Parathyroid adenoma (tissue), 2 donors: ENCODE measurements around the gene PPP4R2.

Source experiments
- H2AFZ ChIP-seq: fragments of 300-600 bp; sonication (generic); one replicate; pipeline ENCODE4 v1.7.0; 2017; ENCODE audit warnings: antibody characterized with exemption, mild to moderate bottlenecking
- H3K27ac ChIP-seq: fragments of 300-600 bp; sonication (generic); one replicate; pipeline ENCODE4 v1.7.0; 2017
- H3K27me3 ChIP-seq: fragments of 300-600 bp; sonication (generic); one replicate; pipeline ENCODE4 v1.7.0; 2017; ENCODE audit warnings: low read length; ENCODE audit not compliant: control insufficient read depth, insufficient read depth
- H3K36me3 ChIP-seq: fragments of 300-600 bp; sonication (generic); one replicate; pipeline ENCODE4 v1.7.0; 2017; ENCODE audit warnings: low read length; ENCODE audit not compliant: control insufficient read depth, insufficient read depth
- H3K4me1 ChIP-seq: fragments of 300-600 bp; sonication (generic); one replicate; pipeline ENCODE4 v1.7.0; 2017; ENCODE audit warnings: control low read depth
- H3K4me2 ChIP-seq: fragments of 300-600 bp; sonication (generic); one replicate; pipeline ENCODE4 v1.7.0; 2017; ENCODE audit warnings: low read length
- H3K4me3 ChIP-seq: fragments of 300-600 bp; sonication (generic); one replicate; pipeline ENCODE4 v1.7.0; 2017; ENCODE audit warnings: low read depth, low read length
- H3K79me2 ChIP-seq: fragments of 300-600 bp; sonication (generic); one replicate; pipeline ENCODE4 v1.7.0; 2017; ENCODE audit warnings: control low read depth
- H3K9ac ChIP-seq: fragments of 300-600 bp; sonication (generic); one replicate; pipeline ENCODE4 v1.7.0; 2017; ENCODE audit warnings: mild to moderate bottlenecking
- H3K9me3 ChIP-seq: fragments of 300-600 bp; sonication (generic); one replicate; pipeline ENCODE4 v1.7.0; 2017; ENCODE audit warnings: low read length; ENCODE audit not compliant: control insufficient read depth
- TF ChIP-seq, protein P1 (sequence below): fragments of 300-600 bp; sonication (generic); IDR thresholded peaks from one replicate; pipeline ENCODE4 v1.7.0; 2017; ENCODE audit warnings: antibody characterized with exemption, mild to moderate bottlenecking
- donor health status: primary hyperparathyroidism.

Gene PPP4R2

DNA sequence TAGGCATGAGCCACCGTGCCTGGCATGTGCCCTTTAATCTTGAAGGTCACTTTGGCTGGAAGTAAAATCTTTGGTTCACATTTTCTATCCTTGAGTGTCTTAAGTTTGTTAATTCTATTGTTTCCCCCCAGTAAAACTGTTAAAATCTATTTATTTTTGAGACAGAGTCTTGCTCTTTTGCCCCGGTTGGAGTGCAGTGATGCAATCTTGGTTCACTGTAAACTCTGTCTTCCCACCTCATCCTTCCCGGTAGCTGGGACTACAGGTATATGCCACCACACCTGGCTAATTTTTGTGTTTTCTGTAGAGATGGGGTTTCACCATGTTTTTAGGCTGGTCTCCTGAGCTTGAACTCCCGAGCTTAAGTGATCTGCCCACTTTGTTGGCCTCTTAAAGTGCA is 7.7 kb downstream of the PPP4R2 start:
- H3K9me3 ChIP-seq = no peaks in the 10 kb centered on the region
- no peaks in the 10 kb centered on the region for H3K36me3 ChIP-seq
- H3K79me2 ChIP-seq = peaks cover 46% of the 10 kb centered on the region
- no peak overlapping the region for H3K27ac ChIP-seq
- no peak overlapping the region for H3K4me2 ChIP-seq
- no peak overlapping the region for H3K9ac ChIP-seq
- no peak overlapping the region for H3K4me3 ChIP-seq
- H3K27me3 ChIP-seq = no peaks in the 10 kb centered on the region
- TF ChIP-seq, protein P1, sequence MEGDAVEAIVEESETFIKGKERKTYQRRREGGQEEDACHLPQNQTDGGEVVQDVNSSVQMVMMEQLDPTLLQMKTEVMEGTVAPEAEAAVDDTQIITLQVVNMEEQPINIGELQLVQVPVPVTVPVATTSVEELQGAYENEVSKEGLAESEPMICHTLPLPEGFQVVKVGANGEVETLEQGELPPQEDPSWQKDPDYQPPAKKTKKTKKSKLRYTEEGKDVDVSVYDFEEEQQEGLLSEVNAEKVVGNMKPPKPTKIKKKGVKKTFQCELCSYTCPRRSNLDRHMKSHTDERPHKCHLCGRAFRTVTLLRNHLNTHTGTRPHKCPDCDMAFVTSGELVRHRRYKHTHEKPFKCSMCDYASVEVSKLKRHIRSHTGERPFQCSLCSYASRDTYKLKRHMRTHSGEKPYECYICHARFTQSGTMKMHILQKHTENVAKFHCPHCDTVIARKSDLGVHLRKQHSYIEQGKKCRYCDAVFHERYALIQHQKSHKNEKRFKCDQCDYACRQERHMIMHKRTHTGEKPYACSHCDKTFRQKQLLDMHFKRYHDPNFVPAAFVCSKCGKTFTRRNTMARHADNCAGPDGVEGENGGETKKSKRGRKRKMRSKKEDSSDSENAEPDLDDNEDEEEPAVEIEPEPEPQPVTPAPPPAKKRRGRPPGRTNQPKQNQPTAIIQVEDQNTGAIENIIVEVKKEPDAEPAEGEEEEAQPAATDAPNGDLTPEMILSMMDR = no peak
- H3K4me1 ChIP-seq = peaks cover 8% of the 10 kb centered on the region
- H2AFZ ChIP-seq = no peak overlapping the region

DNA sequence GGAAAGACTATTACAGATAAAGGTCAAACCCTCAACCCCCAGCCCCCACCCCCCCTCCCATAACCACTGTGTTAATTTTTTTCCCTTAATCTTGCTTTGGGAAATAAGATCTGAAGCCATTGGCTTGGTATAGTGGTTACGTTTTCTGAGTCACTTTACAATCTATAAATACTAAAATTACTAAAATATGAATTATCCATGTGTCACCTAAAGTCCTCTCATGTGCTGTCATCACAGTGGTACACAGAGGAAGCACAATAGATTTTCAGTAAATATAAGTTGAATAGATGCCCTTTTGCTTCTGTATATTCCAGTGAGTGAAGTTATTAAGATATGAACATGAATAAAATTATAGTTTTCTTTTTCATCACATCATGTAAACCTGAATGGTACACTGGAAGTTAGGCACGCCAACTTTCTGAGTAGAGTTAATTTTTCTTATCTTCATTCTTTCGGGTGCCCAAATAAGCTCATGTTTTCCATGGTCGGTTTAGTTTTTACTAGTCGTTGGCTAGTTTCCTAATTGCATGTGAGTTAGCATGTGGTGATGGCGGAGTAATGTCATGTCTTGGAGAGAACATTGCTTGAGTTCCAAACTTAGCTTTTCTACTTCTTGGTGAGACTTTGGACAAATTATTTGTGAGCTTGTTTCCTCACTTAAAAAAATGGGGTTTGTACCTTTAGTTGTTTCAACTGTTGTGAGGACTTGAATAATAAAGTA is 11.5 kb downstream of the PPP4R2 start:
- TF ChIP-seq, protein P1 = no peak
- H3K4me1 ChIP-seq = peaks cover 5% of the 10 kb centered on the region

DNA sequence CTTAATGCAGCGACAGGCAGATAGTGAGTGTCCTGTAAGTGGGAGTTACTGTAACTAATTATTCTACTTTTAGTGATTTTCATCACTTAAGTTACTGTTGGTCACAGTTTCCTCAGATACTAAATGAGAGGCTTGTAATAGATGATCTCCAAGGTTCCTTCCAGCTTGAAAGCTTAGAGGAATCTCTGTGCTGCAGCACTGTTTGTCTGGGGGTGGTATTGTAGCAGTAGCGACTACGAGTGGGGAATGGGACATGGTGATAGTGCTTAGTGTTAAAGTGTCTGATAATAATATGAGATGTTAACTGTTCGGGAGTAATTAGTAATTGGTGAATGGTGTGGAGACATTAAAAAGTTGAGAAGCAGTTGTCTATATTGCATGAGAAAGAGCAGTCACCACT is 12.4 kb downstream of the PPP4R2 start:
- Histone ChIP-seq H3K4me3 (no peak overlapping the region), H2AFZ (no peak overlapping the region), H3K9me3 (no peaks in the 10 kb centered on the region), H3K79me2 (peaks cover 62% of the 10 kb centered on the region), H3K36me3 (no peaks in the 10 kb centered on the region), H3K4me2 (no peak overlapping the region), H3K27ac (no peak overlapping the region), H3K4me1 (peaks cover 5% of the 10 kb centered on the region), H3K9ac (no peak overlapping the region), H3K27me3 (no peaks in the 10 kb centered on the region)
- TF ChIP-seq, protein P1 = no peak

More for the DNA sequence above, 11.5 kb downstream of the PPP4R2 start:
- Histone ChIP-seq H3K4me2 (no peak overlapping the region), H3K36me3 (no peaks in the 10 kb centered on the region), H3K27me3 (no peaks in the 10 kb centered on the region), H3K9me3 (no peaks in the 10 kb centered on the region), H3K27ac (no peak overlapping the region), H3K9ac (no peak overlapping the region), H2AFZ (no peak overlapping the region), H3K79me2 (peaks cover 66% of the 10 kb centered on the region), H3K4me3 (no peak overlapping the region)

DNA sequence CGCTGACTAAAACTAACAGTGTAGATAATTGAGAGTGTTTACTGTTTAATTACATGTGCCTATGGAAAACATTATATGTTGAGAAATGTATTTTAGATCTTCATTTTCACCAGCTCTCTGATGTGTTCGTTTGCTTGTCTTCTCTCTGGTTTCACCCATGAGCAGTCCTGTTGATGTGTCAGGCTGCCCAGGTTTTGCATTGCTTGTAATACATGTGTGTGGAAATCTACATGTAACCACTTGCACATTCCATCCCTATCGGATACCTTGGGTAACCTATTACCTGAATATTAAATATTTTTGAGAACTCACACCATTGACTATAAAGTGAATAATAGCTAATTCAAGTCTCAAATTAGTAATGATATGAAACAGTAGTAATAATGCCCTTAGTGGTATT is 13.1 kb downstream of the PPP4R2 start:
- peaks cover 5% of the 10 kb centered on the region for H3K4me1 ChIP-seq
- H3K27me3 ChIP-seq = no peaks in the 10 kb centered on the region
- H3K36me3 ChIP-seq = no peaks in the 10 kb centered on the region
- no peak overlapping the region for H3K4me2 ChIP-seq
- H3K9me3 ChIP-seq = no peaks in the 10 kb centered on the region
- no peak overlapping the region for H2AFZ ChIP-seq
- no peak overlapping the region for H3K27ac ChIP-seq
- TF ChIP-seq, protein P1 = no peak
- no peak overlapping the region for H3K9ac ChIP-seq
- H3K4me3 ChIP-seq = no peak overlapping the region
- peaks cover 60% of the 10 kb centered on the region for H3K79me2 ChIP-seq

DNA sequence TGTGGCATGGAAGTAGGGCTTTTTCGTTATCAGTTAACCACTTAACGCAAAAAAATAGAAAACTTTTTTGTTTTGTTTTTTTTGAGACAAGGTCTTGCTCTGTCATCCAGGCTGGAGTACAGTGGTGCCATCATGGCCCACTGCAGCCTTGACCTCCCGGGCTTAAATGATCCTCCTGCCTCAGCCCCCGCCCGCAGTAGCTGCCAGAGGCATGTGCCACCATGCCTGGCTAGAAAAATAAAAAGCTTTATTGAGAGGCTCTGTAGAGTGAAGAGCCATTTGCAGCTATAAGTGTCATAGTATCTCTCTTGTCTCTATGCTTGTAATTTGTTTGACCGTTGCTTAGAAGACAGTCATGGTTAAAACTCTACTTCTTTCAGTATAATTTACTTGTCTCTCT is 13.5 kb downstream of the PPP4R2 start:
- Histone ChIP-seq H2AFZ (no peak overlapping the region), H3K9ac (no peak overlapping the region), H3K27ac (no peak overlapping the region), H3K36me3 (no peaks in the 10 kb centered on the region), H3K4me1 (peaks cover 5% of the 10 kb centered on the region), H3K4me2 (no peak overlapping the region), H3K4me3 (no peak overlapping the region), H3K27me3 (no peaks in the 10 kb centered on the region), H3K79me2 (peaks cover 62% of the 10 kb centered on the region), H3K9me3 (no peaks in the 10 kb centered on the region)
- TF ChIP-seq, protein P1 = no peak
